Measurements from ENCODE around the gene KCNF1. TPM values are rescaled to one million over a fixed set of nuclear protein-coding genes. Genes with fewer than 3 reads are reported as not detected.

The KCNF1 gene
- polyA plus RNA-seq, 1 donor, result 1.3 TPM

- Histone ChIP-seq H3K27ac (ENCODE audit: low read length) (no peak overlapping the region), H3K4me1 (ENCODE audit: control insufficient read depth, insufficient read depth, low read length) (peaks cover 45% of the 10 kb centered on the region), H3K27me3 (ENCODE audit: control insufficient read depth, insufficient read depth, low read length) (no peaks in the 10 kb centered on the region), H3K4me3 (ENCODE audit: low read length) (no peak overlapping the region), H3K9me3 (ENCODE audit: control insufficient read depth, low read depth, low read length) (no peaks in the 10 kb centered on the region), H3K36me3 (ENCODE audit: control insufficient read depth, insufficient read depth, low read length) (no peaks in the 10 kb centered on the region)
- no CpG with 5 or more reads among the region's 20 CpGs for WGBS (ENCODE audit: insufficient coverage, low lambda C conversion rate)
- DNase-seq, result no peak
These were observed 31.0 kb upstream of the KCNF1 start for GRCh38 chr2:10880586-10881321.

DNA sequence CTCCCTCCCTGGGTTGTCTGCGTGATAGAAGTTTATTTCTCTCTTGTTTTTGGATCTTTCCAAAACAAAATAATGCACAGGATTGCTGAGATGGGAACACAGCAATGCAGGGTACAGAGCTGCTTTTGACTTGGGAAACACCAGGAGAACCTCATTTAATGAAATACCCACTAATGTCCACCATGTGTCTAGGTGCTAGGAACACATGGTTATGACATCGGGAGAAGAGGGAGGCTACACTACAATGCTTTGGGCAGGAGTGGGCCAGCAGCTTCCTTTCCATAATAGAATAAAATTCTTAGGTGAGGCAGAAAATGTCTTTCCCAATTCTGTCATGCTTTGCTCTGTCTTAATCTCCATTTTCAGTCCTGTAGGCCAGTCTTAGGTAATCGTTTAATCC, 29.2 kb upstream of the KCNF1 start:
- Histone ChIP-seq H3K36me3 (ENCODE audit: control insufficient read depth, insufficient read depth, low read length) (no peaks in the 10 kb centered on the region), H3K9me3 (ENCODE audit: control insufficient read depth, low read depth, low read length) (no peaks in the 10 kb centered on the region), H3K27ac (ENCODE audit: low read length) (no peak overlapping the region), H3K4me1 (ENCODE audit: control insufficient read depth, insufficient read depth, low read length) (peaks cover 43% of the 10 kb centered on the region), H3K27me3 (ENCODE audit: control insufficient read depth, insufficient read depth, low read length) (no peaks in the 10 kb centered on the region), H3K4me3 (ENCODE audit: low read length) (no peak overlapping the region)
- no peak for DNase-seq
- no CpG with 5 or more reads among the region's 3 CpGs for WGBS (ENCODE audit: insufficient coverage, low lambda C conversion rate)

DNA sequence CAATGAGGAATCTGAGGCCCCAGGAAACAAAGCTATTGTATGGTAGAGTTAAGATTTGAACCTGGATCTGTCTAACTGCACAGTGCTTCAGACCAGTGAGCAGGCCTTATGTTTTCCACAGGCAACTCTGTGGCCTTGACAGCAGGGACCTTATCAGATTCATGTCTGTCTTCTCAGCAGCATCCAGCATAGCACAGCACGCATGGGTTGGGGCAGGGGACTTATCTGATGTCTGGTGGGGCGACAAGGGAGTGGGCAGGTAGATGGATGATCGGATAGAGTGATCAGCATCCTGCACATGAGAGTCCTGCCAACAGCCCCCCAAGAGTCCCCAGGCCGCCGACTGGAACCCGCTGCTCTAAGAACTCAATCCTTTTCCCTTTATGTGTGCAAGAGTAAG, 28.7 kb upstream of the KCNF1 start:
- H3K36me3 ChIP-seq (ENCODE audit: control insufficient read depth, insufficient read depth, low read length), result no peaks in the 10 kb centered on the region
- peaks cover 38% of the 10 kb centered on the region for H3K4me1 ChIP-seq (ENCODE audit: control insufficient read depth, insufficient read depth, low read length)
- no peak overlapping the region for H3K27ac ChIP-seq (ENCODE audit: low read length)
- H3K9me3 ChIP-seq (ENCODE audit: control insufficient read depth, low read depth, low read length), result no peaks in the 10 kb centered on the region
- no CpG with 5 or more reads among the region's 6 CpGs for WGBS (ENCODE audit: insufficient coverage, low lambda C conversion rate)
- no peaks in the 10 kb centered on the region for H3K27me3 ChIP-seq (ENCODE audit: control insufficient read depth, insufficient read depth, low read length)
- no peak for DNase-seq
- H3K4me3 ChIP-seq (ENCODE audit: low read length), result no peak overlapping the region

DNA sequence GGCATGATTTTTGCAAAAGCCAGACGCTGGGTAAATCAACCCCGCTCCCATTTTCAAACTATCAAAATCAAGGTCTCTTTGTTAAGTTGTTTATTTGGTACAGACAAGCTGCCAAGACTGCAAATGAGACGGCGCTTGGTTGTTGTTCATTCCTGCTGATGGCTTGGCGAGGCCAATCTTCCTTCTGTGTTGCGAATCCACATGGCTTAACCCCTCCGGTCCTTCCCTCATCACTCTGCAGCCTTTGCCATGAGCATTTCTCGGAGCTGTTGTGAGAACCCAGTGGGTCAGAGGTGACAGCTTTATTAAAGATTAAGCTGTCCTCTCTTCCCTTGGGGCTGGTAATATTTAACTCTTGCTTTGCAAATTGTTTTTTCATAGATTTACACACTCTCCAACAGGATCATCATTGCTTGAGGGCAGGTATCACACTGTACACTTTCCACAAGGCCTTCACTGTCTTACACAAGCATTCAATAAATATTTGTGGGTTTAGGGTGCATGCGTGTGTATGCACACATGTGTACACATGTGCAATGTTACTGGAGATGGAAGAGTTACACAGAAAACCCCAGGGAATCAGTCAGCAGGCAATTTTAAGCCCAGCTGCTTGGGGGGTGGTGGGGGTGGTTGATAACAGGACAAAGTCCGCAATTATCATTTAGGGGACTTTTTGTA, 27.8 kb upstream of the KCNF1 start:
- no peaks in the 10 kb centered on the region for H3K36me3 ChIP-seq (ENCODE audit: control insufficient read depth, insufficient read depth, low read length)
- peaks cover 34% of the 10 kb centered on the region for H3K4me1 ChIP-seq (ENCODE audit: control insufficient read depth, insufficient read depth, low read length)
- DNase-seq, result peak in 1 of 2 donors; percentile 58
- H3K27me3 ChIP-seq (ENCODE audit: control insufficient read depth, insufficient read depth, low read length), result no peaks in the 10 kb centered on the region
- no peak overlapping the region for H3K4me3 ChIP-seq (ENCODE audit: low read length)
- peak overlapping the region; percentile 44 for H3K27ac ChIP-seq (ENCODE audit: low read length)
- WGBS (ENCODE audit: insufficient coverage, low lambda C conversion rate), result no CpG with 5 or more reads among the region's 10 CpGs
- H3K9me3 ChIP-seq (ENCODE audit: control insufficient read depth, low read depth, low read length), result no peaks in the 10 kb centered on the region

- Histone ChIP-seq H3K4me1 (ENCODE audit: control insufficient read depth, insufficient read depth, low read length) (peaks cover 34% of the 10 kb centered on the region), H3K9me3 (ENCODE audit: control insufficient read depth, low read depth, low read length) (no peaks in the 10 kb centered on the region), H3K4me3 (ENCODE audit: low read length) (no peak overlapping the region), H3K27ac (ENCODE audit: low read length) (peak overlapping the region; percentile 44), H3K36me3 (ENCODE audit: control insufficient read depth, insufficient read depth, low read length) (no peaks in the 10 kb centered on the region), H3K27me3 (ENCODE audit: control insufficient read depth, insufficient read depth, low read length) (no peaks in the 10 kb centered on the region)
- DNase-seq, result no peak
- 15% methylated on average over 2 of the region's 5 CpGs for WGBS (ENCODE audit: insufficient coverage, low lambda C conversion rate)
These were observed 27.2 kb upstream of the KCNF1 start for GRCh38 chr2:10884574-10884975.

DNA sequence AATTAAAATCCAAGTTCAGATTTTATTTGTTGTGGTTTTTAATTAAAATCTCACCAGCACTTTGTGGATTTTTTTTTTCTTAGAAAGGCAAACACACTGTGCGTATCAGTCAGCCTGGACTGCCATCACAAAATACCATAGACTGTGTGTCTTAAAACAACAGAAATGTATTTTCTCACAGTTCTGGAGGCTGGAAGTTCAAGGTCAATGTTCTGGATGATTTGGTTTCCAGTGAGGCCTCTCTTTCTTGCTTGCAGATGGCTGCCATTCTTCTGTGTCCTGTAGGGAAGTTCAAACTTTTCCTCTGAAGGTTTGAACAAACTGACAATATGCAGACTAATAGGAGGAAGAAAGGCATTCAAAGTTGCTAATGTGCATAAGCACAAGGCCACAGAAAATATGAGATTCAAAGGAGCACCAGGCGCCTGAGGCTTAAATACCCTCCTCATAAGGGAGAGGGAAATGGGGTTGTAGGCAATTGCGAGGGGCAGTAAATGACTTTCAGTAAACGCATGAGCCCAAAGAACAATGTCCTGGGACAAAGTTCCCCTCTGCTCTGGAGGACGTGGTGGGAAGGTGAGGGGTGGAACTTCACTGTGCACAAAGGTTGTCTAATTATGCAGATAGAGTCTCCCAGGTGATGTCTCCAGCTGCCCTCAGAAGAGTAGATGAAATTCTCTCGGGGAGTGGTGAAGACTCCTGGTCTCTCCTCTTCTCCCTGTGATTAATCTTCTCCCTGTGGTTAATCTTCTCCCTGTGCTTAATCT, 26.5 kb upstream of the KCNF1 start:
- no CpG with 5 or more reads among the region's 6 CpGs for WGBS (ENCODE audit: insufficient coverage, low lambda C conversion rate)
- Histone ChIP-seq H3K36me3 (ENCODE audit: control insufficient read depth, insufficient read depth, low read length) (no peaks in the 10 kb centered on the region), H3K27ac (ENCODE audit: low read length) (peak overlapping the region; percentile 52), H3K4me3 (ENCODE audit: low read length) (no peak overlapping the region), H3K9me3 (ENCODE audit: control insufficient read depth, low read depth, low read length) (no peaks in the 10 kb centered on the region), H3K4me1 (ENCODE audit: control insufficient read depth, insufficient read depth, low read length) (peaks cover 34% of the 10 kb centered on the region), H3K27me3 (ENCODE audit: control insufficient read depth, insufficient read depth, low read length) (no peaks in the 10 kb centered on the region)
- DNase-seq, result peak; percentile 68 to 81

- Histone ChIP-seq H3K4me1 (ENCODE audit: control insufficient read depth, insufficient read depth, low read length) (peaks cover 34% of the 10 kb centered on the region), H3K36me3 (ENCODE audit: control insufficient read depth, insufficient read depth, low read length) (no peaks in the 10 kb centered on the region), H3K9me3 (ENCODE audit: control insufficient read depth, low read depth, low read length) (no peaks in the 10 kb centered on the region), H3K27ac (ENCODE audit: low read length) (no peak overlapping the region), H3K4me3 (ENCODE audit: low read length) (no peak overlapping the region), H3K27me3 (ENCODE audit: control insufficient read depth, insufficient read depth, low read length) (no peaks in the 10 kb centered on the region)
- WGBS (ENCODE audit: insufficient coverage, low lambda C conversion rate), result no CpG with 5 or more reads among the region's 3 CpGs
- no peak for DNase-seq
These were observed 24.3 kb upstream of the KCNF1 start for GRCh38 chr2:10887476-10887875.

DNA sequence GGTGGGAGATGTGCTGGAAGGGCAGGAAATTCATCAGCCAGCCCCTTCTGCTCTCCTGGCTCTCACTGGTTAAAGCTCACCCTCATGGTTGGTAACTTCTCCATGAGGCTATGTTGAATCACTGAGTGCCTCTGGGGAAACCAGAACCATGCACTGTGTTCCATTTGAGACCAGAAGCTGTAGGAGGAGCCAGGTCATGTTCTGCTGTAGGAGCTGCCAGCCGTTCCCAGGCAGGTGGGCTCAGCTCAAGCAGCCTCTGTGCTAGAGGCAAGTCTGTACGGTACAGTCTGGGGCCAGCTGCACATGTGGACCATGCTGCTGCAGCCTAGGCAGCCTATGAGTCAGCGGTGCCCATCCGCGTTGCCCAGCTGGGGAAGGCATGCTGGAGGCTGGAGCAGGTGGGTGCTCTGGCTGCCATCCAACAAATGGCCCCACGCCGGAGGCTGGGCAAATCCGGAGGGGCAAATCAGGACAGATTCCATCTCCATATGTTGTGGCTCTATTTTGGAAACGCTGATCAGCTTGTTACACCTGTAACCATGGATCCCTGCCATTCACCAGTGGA, 22.0 kb upstream of the KCNF1 start:
- Histone ChIP-seq H3K4me3 (ENCODE audit: low read length) (no peak overlapping the region), H3K4me1 (ENCODE audit: control insufficient read depth, insufficient read depth, low read length) (peaks cover 14% of the 10 kb centered on the region), H3K9me3 (ENCODE audit: control insufficient read depth, low read depth, low read length) (no peaks in the 10 kb centered on the region), H3K27ac (ENCODE audit: low read length) (no peak overlapping the region), H3K36me3 (ENCODE audit: control insufficient read depth, insufficient read depth, low read length) (no peaks in the 10 kb centered on the region), H3K27me3 (ENCODE audit: control insufficient read depth, insufficient read depth, low read length) (no peaks in the 10 kb centered on the region)
- DNase-seq, result no peak
- WGBS (ENCODE audit: insufficient coverage, low lambda C conversion rate), result no CpG with 5 or more reads among the region's 9 CpGs

- Histone ChIP-seq H3K9me3 (ENCODE audit: control insufficient read depth, low read depth, low read length) (no peaks in the 10 kb centered on the region), H3K27me3 (ENCODE audit: control insufficient read depth, insufficient read depth, low read length) (no peaks in the 10 kb centered on the region), H3K4me3 (ENCODE audit: low read length) (no peak overlapping the region), H3K36me3 (ENCODE audit: control insufficient read depth, insufficient read depth, low read length) (no peaks in the 10 kb centered on the region), H3K4me1 (ENCODE audit: control insufficient read depth, insufficient read depth, low read length) (peaks cover 6% of the 10 kb centered on the region), H3K27ac (ENCODE audit: low read length) (no peak overlapping the region)
- no peak for DNase-seq
- 93% methylated on average over 3 of the region's 8 CpGs for WGBS (ENCODE audit: insufficient coverage, low lambda C conversion rate)
These were observed 20.9 kb upstream of the KCNF1 start for GRCh38 chr2:10890706-10891270.

DNA sequence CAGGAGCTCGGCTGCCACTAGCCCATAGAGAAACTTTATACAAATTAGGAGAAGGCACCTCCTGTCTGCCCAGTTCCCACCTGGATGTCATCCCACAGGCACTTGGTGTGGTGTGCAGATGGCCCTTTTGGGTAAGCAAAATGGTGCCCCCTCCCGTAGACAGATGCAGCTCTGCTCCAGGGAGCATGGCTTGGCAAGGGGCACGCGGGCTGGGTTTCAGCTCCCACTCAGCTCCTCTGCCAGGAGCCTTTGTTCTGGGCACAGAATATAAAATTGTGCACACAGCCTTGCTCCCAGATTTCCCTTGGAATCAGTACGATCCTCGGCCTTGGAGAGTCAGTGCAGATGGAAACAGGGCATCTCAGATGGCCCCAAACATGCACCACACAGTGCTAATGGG, 20.3 kb upstream of the KCNF1 start:
- H3K4me3 ChIP-seq (ENCODE audit: low read length), result no peak overlapping the region
- WGBS (ENCODE audit: insufficient coverage, low lambda C conversion rate), result no CpG with 5 or more reads among the region's 6 CpGs
- peaks cover 1% of the 10 kb centered on the region for H3K4me1 ChIP-seq (ENCODE audit: control insufficient read depth, insufficient read depth, low read length)
- H3K36me3 ChIP-seq (ENCODE audit: control insufficient read depth, insufficient read depth, low read length), result no peaks in the 10 kb centered on the region
- no peaks in the 10 kb centered on the region for H3K27me3 ChIP-seq (ENCODE audit: control insufficient read depth, insufficient read depth, low read length)
- H3K9me3 ChIP-seq (ENCODE audit: control insufficient read depth, low read depth, low read length), result no peaks in the 10 kb centered on the region
- DNase-seq, result no peak
- no peak overlapping the region for H3K27ac ChIP-seq (ENCODE audit: low read length)
